ENCODE measurements around the gene RHBDD3. TPM values are rescaled to one million over a fixed set of nuclear protein-coding genes. Genes with fewer than 3 reads are reported as not detected.
A peak's percentile ranks its signal among the peaks of the same experiment; 100 is the strongest.

The RHBDD3 gene
- polyA plus RNA-seq, 3 donors = 4.0 to 11.1 (median 4.8) TPM

GRCh38 chr22:29255064-29255621, 12.6 kb downstream of the RHBDD3 start:
- no peak for DNase-seq
- Histone ChIP-seq H3K9ac (ENCODE audit: insufficient read depth, low read length, poor library complexity, severe bottlenecking) (no peak overlapping the region), H3K4me1 (ENCODE audit: control insufficient read depth in 1 of 2, insufficient read depth in 2 of 2, low read length in 2 of 2) (no peaks in the 10 kb centered on the region), H3K79me2 (ENCODE audit: insufficient read depth, low read length) (no peaks in the 10 kb centered on the region), H3K27me3 (ENCODE audit: control insufficient read depth in 2 of 2, insufficient read depth in 2 of 2, low read length in 2 of 2) (no peaks in the 10 kb centered on the region), H4K20me1 (ENCODE audit: insufficient read depth, low read length) (no peaks in the 10 kb centered on the region), H3K9me3 (replicated peaks in 1 of 2; ENCODE audit: control insufficient read depth in 1 of 2, insufficient read depth in 1 of 2, low read length in 2 of 2) (no peaks in the 10 kb centered on the region), H3K4me3 (replicated peaks in 1 of 3; ENCODE audit: low read depth in 2 of 3, low read length in 3 of 3) (no peak overlapping the region), H2AFZ (ENCODE audit: insufficient read depth, low read depth, low read length, poor library complexity, severe bottlenecking) (no peak overlapping the region), H3K4me2 (replicated peaks; ENCODE audit: extremely low read depth, low read length, poor library complexity, severe bottlenecking) (no peak overlapping the region), H3K36me3 (replicated peaks in 1 of 2; ENCODE audit: control insufficient read depth in 1 of 2, insufficient read depth in 2 of 2, low read length in 2 of 2) (peaks cover 0 to 3% of the 10 kb centered on the region in 2 donors), H3K27ac (ENCODE audit: low read depth in 1 of 2, low read length in 2 of 2) (no peak overlapping the region)
- Mint-ChIP-seq H3K27me3 (ENCODE audit: low read depth in 3 of 3) (peaks cover 0 to 4% (median 4%) of the 10 kb centered on the region in 3 donors), H3K4me1 (no peaks in the 10 kb centered on the region), H3K4me3 (no peak overlapping the region), H3K27ac (no peak overlapping the region), H3K9me3 (no peaks in the 10 kb centered on the region), H3K36me3 (peaks cover 2 to 5% of the 10 kb centered on the region in 2 donors)
- WGBS (ENCODE audit: insufficient coverage) = 98% methylated on average over 7 of the region's 11 CpGs
- TF ChIP-seq, protein P1, sequence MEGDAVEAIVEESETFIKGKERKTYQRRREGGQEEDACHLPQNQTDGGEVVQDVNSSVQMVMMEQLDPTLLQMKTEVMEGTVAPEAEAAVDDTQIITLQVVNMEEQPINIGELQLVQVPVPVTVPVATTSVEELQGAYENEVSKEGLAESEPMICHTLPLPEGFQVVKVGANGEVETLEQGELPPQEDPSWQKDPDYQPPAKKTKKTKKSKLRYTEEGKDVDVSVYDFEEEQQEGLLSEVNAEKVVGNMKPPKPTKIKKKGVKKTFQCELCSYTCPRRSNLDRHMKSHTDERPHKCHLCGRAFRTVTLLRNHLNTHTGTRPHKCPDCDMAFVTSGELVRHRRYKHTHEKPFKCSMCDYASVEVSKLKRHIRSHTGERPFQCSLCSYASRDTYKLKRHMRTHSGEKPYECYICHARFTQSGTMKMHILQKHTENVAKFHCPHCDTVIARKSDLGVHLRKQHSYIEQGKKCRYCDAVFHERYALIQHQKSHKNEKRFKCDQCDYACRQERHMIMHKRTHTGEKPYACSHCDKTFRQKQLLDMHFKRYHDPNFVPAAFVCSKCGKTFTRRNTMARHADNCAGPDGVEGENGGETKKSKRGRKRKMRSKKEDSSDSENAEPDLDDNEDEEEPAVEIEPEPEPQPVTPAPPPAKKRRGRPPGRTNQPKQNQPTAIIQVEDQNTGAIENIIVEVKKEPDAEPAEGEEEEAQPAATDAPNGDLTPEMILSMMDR (IDR thresholded peaks at IDR 0.05) = no peak
- intact Hi-C loops (cut with micrococcal nuclease) = no loop called here

GRCh38 chr22:29254286-29254660, 13.5 kb downstream of the RHBDD3 start:
- intact Hi-C loops (cut with micrococcal nuclease) = no loop called here
- no peak for DNase-seq
- no peaks in the 10 kb centered on the region for H3K9me3 ChIP-seq (replicated peaks in 1 of 2; ENCODE audit: control insufficient read depth in 1 of 2, insufficient read depth in 1 of 2, low read length in 2 of 2)
- no peaks in the 10 kb centered on the region for H3K4me1 Mint-ChIP-seq
- peaks cover 0 to under 1% of the 10 kb centered on the region in 2 donors for H3K36me3 Mint-ChIP-seq
- H3K27me3 Mint-ChIP-seq (ENCODE audit: low read depth in 3 of 3) = peaks cover 0 to 4% (median 4%) of the 10 kb centered on the region in 3 donors
- H3K27ac Mint-ChIP-seq = no peak overlapping the region
- no peaks in the 10 kb centered on the region for H3K4me1 ChIP-seq (ENCODE audit: control insufficient read depth in 1 of 2, insufficient read depth in 2 of 2, low read length in 2 of 2)
- H3K27me3 ChIP-seq (ENCODE audit: control insufficient read depth in 2 of 2, insufficient read depth in 2 of 2, low read length in 2 of 2) = no peaks in the 10 kb centered on the region
- no peaks in the 10 kb centered on the region for H3K36me3 ChIP-seq (replicated peaks in 1 of 2; ENCODE audit: control insufficient read depth in 1 of 2, insufficient read depth in 2 of 2, low read length in 2 of 2)
- H3K9ac ChIP-seq (ENCODE audit: insufficient read depth, low read length, poor library complexity, severe bottlenecking) = no peak overlapping the region
- TF ChIP-seq, protein P1 (IDR thresholded peaks at IDR 0.05) = no peak
- H3K9me3 Mint-ChIP-seq = no peaks in the 10 kb centered on the region
- WGBS (ENCODE audit: insufficient coverage) = 100% methylated on average over 2 of the region's 4 CpGs
- H4K20me1 ChIP-seq (ENCODE audit: insufficient read depth, low read length) = no peaks in the 10 kb centered on the region
- no peak overlapping the region for H3K4me2 ChIP-seq (replicated peaks; ENCODE audit: extremely low read depth, low read length, poor library complexity, severe bottlenecking)
- H3K4me3 ChIP-seq (replicated peaks in 1 of 3; ENCODE audit: low read depth in 2 of 3, low read length in 3 of 3) = no peak overlapping the region
- H3K79me2 ChIP-seq (ENCODE audit: insufficient read depth, low read length) = no peaks in the 10 kb centered on the region
- H2AFZ ChIP-seq (ENCODE audit: insufficient read depth, low read depth, low read length, poor library complexity, severe bottlenecking) = peak overlapping the region; percentile 37
- H3K27ac ChIP-seq (ENCODE audit: low read depth in 1 of 2, low read length in 2 of 2) = no peak overlapping the region
- H3K4me3 Mint-ChIP-seq = no peak overlapping the region

All from CD14-positive monocyte (primary cell).